ENCODE measurements around the gene PRXL2B.

Gene PRXL2B

DNA sequence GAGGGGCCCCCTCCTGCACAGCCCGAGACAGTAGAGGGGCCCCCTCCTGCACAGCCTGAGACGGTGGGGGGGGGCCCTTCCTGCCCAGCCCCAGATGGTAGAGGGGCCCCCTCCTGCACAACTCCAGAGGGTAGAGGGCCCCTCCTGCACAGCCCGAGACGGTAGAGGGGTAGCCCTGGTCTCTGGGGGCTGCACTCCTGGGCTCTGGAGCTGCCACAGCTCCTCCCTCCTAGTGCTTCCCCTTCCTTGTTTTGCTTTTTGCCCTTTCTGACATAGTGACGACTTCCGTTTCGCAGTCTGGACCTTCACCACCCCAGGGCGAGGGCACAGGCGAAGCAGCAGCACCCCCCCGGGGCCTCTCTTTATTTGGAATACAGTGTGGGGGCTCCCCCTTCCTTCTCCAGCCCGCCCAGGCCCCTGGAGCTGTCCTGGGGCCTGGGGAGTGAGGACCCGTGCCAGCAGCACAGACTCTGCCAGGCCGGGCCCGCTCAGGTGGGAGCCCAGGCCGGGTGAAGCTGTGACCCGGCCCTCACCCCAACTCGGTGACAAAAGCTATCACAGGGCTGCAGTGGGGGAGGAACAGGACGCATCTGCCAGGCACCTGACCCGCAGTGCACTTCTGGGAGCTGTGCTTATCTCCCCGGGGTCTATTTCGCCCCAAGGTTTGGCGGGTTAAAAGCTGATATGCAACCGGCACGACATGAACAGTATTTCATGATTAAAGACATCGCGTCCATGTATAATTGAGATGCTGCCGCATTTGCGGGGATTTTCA lies 1.1 kb upstream of the PRXL2B start:
- DNase-seq (ENCODE audit: low read depth in 2 of 2) = peak; percentile 56 to 59

DNA sequence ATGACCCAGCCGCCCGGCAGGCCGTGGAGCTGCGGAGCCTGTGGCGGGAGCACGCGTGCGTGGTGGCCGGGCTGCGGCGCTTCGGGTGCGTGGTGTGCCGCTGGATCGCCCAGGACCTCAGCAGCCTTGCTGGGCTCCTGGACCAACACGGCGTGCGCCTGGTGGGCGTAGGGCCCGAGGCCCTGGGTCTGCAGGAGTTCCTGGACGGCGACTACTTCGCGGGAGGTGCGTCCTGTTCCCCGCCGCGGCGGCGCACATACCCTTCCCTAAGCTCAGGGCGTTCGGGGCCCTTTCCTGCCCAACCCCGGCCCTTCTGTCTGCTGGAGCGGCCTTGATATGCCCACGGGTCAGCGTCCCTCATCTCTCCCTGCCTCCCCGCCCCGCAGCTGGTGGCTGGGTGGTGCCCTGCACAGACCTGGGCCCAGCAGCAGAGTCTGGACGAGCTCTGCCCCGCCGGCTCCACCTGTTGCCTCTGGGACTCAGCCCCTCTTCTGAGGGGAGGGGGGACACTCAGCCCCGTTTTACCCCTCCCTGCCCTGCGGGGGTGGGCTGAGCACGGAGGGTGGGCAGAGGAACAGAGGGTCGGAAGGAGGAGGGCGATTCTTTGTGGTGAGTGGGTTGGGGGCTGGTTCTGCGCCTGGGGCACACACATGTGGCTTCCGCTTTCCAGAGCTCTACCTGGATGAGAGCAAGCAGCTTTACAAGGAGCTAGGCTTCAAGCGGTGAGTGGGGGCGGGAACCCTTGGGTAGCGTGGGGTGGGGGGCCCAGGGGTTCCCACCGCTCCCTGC lies 688 bp downstream of the PRXL2B start:
- DNase-seq (ENCODE audit: low read depth in 2 of 2) = no peak

DNA sequence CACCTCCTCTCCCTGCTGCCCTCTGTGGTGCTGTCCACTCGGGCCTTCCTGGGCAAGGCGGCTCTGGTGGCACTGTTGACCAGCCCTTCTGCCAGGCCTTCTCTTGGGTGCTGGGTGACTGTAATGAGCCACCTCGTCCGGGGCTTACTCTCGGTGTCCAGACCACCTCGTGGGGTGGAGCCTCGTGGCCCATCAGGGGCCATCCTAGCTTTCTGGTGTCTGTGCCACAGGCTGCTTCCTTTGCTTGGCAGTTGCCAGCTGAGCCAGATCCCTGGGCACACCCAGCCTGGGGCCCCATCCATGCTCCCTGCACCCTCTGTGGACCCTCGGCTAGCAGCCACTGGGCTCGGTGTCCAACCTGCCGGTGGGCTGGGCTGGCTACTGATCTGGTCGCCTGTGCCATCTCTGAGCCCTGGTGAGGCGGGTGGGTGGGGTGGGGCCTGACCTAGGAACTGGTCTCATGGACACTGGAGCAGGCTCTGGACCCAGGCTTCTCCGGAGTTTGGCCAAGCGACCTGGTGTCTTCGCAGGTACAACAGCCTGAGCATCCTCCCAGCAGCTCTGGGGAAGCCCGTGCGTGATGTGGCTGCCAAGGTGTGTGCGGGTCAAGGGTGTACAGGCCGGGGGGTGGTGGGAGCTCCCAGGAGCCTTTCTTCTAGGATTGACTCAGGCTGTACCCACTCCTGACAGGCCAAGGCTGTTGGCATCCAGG lies 1.4 kb downstream of the PRXL2B start:
- DNase-seq (ENCODE audit: low read depth in 2 of 2) = no peak

- no peak for DNase-seq (ENCODE audit: low read depth in 2 of 2)
These were observed 2.3 kb downstream of the PRXL2B start for GRCh38 chr1:2588661-2589430.

DNA sequence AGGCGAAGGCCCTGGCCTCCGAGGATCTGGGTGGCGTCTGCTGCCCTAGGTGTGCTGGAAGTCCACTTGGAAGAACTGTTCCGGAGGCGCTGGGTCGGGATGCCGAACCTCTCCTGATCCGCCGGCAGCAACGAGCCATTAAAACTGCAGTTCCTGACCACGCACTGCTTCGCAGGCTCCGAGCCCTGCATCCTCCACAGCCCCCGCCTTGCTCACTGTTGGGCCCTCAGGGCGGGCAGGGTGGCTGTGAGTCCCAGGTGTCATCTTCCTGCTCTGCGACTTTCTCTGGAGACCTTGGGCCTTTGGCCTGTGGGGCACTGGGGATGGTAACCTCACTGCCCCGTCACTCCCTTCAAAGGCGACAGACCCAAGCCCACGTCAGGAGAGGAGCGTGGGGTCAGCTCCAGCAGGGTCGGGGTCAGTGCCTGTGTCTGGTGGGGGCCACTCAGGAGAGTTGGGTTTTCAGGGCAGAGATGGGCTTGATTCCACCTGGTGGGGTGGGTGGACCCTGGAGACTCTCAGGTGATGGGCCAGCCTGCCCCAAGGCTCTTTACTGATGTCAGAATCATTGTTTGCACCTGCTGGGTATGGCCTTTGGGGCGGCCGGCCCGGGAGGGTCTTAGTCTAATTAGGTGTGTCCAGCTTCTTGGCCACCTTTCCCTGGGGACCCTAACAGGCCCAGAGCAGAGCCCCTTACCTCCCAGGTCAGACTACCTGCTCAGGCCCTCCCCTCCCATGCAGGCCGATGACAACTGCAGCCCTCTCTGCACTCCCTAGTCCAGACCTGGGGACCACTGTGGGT lies 3.1 kb downstream of the PRXL2B start:
- DNase-seq (ENCODE audit: low read depth in 2 of 2) = no peak

- DNase-seq (ENCODE audit: low read depth in 2 of 2) = no peak
These were observed 3.9 kb downstream of the PRXL2B start for GRCh38 chr1:2590233-2591141.

DNA sequence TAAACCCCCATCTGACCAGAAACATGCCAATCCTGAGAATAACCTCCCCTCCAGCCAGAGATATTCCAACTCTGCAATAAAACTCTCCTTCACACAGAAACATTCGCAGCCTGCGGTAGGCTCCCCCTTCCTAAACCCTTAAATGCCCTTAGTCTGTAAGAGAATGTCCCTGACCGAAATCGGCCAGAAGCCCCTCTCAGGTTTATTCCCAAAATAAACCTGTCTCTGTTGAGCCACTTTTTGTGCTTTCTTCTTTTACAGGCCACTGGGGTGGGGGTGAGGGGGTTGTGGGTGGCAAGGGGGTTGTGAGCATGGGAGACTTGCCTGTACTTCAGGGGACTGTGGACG lies 4.6 kb downstream of the PRXL2B start:
- DNase-seq (ENCODE audit: low read depth in 2 of 2) = no peak

DNA sequence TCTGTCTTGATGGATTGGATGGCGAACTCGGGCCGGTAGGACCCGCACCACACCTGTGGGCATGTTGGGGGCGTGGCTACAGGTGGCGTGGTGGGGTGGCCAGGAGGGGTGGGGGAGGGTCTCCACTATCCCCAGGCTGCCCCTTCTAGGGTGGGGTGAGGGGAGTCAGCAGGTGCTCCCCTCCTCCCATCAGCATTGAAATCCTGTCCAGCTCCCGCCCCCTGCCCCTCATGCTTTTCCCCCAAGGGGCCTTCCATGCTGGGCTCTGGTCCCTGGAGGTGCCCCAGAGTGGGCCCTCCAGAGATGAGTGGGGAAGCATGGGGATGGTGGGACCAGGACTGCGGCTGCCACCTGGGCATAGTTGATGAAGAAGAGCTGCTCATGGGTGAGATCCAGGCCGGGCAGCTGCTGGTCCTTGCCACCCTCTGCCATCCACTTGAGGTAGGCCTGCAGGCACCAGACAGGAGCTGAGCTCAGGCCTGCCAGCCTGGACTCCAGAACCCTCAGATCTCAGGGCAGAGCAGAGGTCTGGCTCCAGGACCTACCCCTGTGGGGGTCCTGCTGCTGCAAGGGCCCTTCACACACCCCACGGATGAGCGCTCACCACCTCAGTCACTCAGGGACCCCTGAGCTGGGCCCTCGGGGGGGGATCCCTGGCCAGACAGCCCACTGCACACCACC lies 5.1 kb downstream of the PRXL2B start:
- DNase-seq (ENCODE audit: low read depth in 2 of 2) = no peak

- DNase-seq (ENCODE audit: low read depth in 2 of 2) = no peak
These were observed 6.1 kb downstream of the PRXL2B start for GRCh38 chr1:2592672-2593071.

GRCh38 chr1:2593251-2593878 lies 6.8 kb downstream of the PRXL2B start:
- DNase-seq (ENCODE audit: low read depth in 2 of 2) = no peak

DNA sequence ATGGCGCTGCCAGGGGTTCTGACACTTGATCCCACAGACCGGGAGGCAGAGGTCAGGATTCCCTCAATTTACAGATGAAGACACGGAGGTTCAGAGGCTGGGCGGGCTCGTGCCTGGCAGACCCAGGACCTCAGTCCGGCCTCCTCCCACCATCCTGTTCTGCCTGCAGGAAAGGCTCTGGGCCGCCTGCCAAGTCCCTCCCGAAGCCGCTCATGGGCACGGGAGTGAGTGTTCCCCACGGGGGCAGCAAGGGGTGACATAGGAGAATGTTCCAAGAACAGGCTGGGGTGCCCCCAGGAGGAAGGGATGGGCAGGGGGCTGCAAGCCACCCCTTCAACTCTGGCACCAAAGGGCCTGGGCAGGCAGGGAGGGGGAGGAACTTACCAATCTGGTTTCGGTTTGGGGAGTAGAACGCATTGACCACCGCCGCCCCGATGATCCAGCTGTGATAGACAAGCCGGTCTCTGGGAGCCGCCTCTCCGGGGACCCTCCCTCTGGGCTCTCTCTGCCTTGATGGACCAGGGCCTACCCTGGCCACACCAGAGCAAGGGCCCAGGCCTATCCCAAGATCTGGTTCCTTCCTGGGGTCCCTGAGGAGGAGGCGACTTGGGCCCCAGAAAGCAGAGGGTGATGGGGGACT lies 7.5 kb downstream of the PRXL2B start:
- no peak for DNase-seq (ENCODE audit: low read depth in 2 of 2)

GRCh38 chr1:2594641-2595131 lies 8.1 kb downstream of the PRXL2B start:
- no peak for DNase-seq (ENCODE audit: low read depth in 2 of 2)

DNA sequence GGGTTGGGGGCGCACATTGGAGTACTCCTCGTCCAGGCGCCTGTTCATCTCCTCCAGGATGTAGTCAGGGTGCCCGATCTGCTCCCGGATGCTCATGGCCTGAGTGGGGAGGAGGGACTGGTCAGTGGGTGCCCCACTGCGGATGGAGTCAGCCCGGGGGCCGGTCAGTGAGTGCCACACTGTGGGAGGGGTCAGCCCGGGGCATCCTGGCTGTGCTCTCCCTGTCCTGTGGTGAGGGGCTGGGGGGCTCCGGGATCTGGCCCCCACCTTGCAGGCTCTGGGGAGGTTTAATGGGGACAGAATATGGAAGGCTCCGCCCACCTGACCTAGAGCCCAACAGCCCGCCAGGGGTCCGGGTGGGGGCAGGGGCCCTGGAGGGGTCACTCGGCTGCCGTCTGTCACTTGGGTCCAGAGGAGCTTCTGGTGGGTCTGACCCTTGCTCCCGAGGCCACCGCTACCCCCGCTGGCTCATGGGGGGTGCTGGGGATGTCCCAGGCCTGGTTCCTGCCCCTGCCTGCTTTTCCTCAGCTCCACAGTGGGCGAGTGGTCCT lies 8.8 kb downstream of the PRXL2B start:
- DNase-seq (ENCODE audit: low read depth in 2 of 2) = no peak

DNA sequence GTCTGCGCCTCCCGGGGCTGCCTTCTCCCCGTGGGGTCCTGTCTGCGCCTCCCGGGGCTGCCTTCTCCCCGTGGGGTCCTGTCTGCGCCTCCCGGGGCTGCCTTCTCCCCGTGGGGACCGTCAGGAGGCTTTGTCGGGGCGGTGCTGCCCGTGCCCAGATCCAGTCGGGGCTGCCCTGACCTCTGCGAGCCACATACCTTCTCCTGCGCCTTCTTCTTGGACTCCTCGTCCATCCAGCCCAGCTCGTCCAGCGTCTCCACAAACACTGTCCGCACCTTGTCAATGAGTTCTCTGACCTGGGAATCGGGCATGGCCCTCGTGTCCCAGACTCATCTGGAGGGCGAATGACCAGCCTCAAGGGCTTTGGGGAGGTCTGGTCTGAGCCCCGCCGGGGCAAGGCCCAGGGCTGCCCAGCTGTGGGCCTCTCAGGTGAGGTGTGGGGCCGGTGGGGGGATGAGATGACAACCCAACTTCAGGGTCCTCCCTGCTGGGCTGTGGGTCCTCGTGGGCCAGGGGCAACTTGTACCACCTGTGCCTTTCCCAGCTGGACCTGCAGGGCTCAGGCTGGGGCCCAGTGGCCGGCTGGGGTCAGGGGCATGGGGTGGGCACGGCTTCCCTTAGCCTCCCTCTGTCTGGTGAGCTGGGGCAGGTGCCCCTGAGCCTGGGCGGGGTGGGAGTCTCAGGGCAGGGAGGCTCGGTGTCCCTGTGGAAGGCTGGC lies 9.4 kb downstream of the PRXL2B start:
- DNase-seq (ENCODE audit: low read depth in 2 of 2) = no peak

- no peak for DNase-seq (ENCODE audit: low read depth in 2 of 2)
These were observed 10.2 kb downstream of the PRXL2B start for GRCh38 chr1:2596530-2597333.

Measured in stimulated activated CD8-positive, alpha-beta memory T cell treated with anti-CD3 and anti-CD28 coated beads, Interleukin-15, amount 100 ng/mL, for 48 hours (primary cell).